Panc1 (cell line): ENCODE results near the gene FOCAD.

Source experiments
- CTCF ChIP-seq: fragments of 450-650 bp; IDR thresholded peaks from 2 replicates; pipeline ENCODE4 v1.5.1; 2017; ENCODE audit warnings: mild to moderate bottlenecking
- POLR2AphosphoS5 ChIP-seq: IDR thresholded peaks from 2 replicates; pipeline ENCODE4 v1.6.1; 2012; ENCODE audit warnings: mild to moderate bottlenecking, low read depth, low read length, moderate library complexity
- REST ChIP-seq, 2 experiments: IDR thresholded peaks; 2 replicates each; pipeline ENCODE4 v1.6.1; 2011 to 2012; ENCODE audit warnings: low read depth in 2 of 2, control low read depth in 1 of 2, low read length in 1 of 2, mild to moderate bottlenecking in 1 of 2, moderate library complexity in 1 of 2; ENCODE audit not compliant: insufficient read depth in 1 of 2

DNA sequence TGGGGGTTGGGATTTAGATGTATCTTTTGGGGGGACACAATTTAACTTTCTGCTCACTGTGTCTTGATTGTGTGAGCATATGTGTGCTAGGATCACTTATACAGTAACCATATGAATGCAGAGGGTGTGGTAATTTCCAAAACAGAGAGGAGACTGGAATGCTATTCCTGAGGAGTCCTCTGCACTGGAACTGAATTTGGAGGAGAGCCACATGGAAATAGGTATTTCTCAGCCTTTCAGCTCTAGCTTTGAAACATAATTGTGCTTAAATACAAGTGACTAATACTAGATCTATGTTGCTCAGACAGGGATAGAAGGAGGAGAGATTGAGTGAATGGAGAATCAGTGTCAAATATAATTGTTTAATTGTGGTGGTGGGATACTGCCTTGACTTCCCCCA is 45.5 kb downstream of the FOCAD start:
- TF ChIP-seq CTCF = no peak
- no peak for TF ChIP-seq POLR2AphosphoS5
- no peak for TF ChIP-seq REST (IDR thresholded peaks at IDR 0.05; ENCODE audit: insufficient read depth in 1 of 2, low read depth in 2 of 2, low read length in 1 of 2)
